Stimulated activated CD8-positive, alpha-beta memory T cell treated with anti-CD3 and anti-CD28 coated beads, Interleukin-4, amount 100 ng/mL, for 48 hours (primary cell): ENCODE results near the gene LYRM2.
A peak's percentile ranks its signal among the peaks of the same experiment; 100 is the strongest.

ENCODE experiments used
- DNase-seq: peaks from one replicate; pipeline ENCODE4 v3.0.0-alpha.2; 2020

Gene LYRM2

GRCh38 chr6:89638320-89639195 is at the start of gene LYRM2:
TSS of gene LYRM2 (minus strand) at chr6:89638747. CDS start at chr6:89638716, 31 bp downstream.
- peak; percentile 96 for DNase-seq

GRCh38 chr6:89688328-89688727 is 49.8 kb upstream of the LYRM2 start:
- DNase-seq, result no peak

- no peak for DNase-seq
Measured at GRCh38 chr6:89685311-89685710, 46.8 kb upstream of the LYRM2 start.

GRCh38 chr6:89682991-89683390 is 44.4 kb upstream of the LYRM2 start:
- no peak for DNase-seq

GRCh38 chr6:89681983-89682564 is 43.5 kb upstream of the LYRM2 start:
- DNase-seq, result no peak

- no peak for DNase-seq
Measured at GRCh38 chr6:89680551-89680950, 42.0 kb upstream of the LYRM2 start.

- no peak for DNase-seq
Measured at GRCh38 chr6:89680150-89680549, 41.6 kb upstream of the LYRM2 start.

- DNase-seq, result no peak
Measured at GRCh38 chr6:89679215-89680120, 40.9 kb upstream of the LYRM2 start.

- DNase-seq, result no peak
Measured at GRCh38 chr6:89678531-89678930, 40.0 kb upstream of the LYRM2 start.

- no peak for DNase-seq
Measured at GRCh38 chr6:89675949-89676748, 37.6 kb upstream of the LYRM2 start.

GRCh38 chr6:89670935-89671565 is 32.5 kb upstream of the LYRM2 start:
- DNase-seq, result no peak

- DNase-seq, result no peak
Measured at GRCh38 chr6:89669002-89669401, 30.5 kb upstream of the LYRM2 start.

- no peak for DNase-seq
Measured at GRCh38 chr6:89667872-89668556, 29.5 kb upstream of the LYRM2 start.

- no peak for DNase-seq
Measured at GRCh38 chr6:89662659-89663223, 24.2 kb upstream of the LYRM2 start.

GRCh38 chr6:89661559-89661958 is 23.0 kb upstream of the LYRM2 start:
- no peak for DNase-seq

- DNase-seq, result no peak
Measured at GRCh38 chr6:89660981-89661380, 22.4 kb upstream of the LYRM2 start.

- no peak for DNase-seq
Measured at GRCh38 chr6:89657445-89658158, 19.1 kb upstream of the LYRM2 start.

- no peak for DNase-seq
Measured at GRCh38 chr6:89655122-89655521, 16.6 kb upstream of the LYRM2 start.

GRCh38 chr6:89650579-89650978 is 12.0 kb upstream of the LYRM2 start:
- no peak for DNase-seq

- no peak for DNase-seq
Measured at GRCh38 chr6:89649682-89650081, 11.1 kb upstream of the LYRM2 start.
